HCEC 1CT (cell line): ENCODE results near the gene PPP4R4.
"Not testable (repeated sequence)": the region's sequence is repeated elsewhere in the genome, so short reads cannot be mapped to it uniquely, and the experiment has no call there.

Experiments
- DNase-seq: peaks from one replicate; pipeline ENCODE4 v3.0.0-alpha.2; 2017

PPP4R4 gene

DNA sequence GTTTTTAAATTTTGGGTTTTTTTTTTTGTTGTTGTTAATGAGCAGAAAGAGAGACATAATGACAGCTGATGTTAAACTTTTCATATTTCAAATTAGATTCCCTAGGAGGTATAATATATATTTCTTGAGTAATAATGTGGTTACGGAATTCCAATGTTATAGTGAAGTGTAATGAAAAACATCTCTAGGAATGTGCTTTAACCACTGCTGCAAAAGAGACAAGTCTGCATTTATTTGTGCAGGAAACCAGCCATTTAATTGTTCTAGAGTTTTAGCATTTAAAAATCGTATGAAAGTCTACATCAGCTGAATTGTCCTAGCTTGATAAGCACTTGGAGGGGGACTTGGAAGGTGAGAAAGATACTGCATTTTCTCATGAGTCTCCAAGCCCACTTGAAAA, 104.6 kb downstream of the PPP4R4 start:
- DNase-seq, result no peak

DNA sequence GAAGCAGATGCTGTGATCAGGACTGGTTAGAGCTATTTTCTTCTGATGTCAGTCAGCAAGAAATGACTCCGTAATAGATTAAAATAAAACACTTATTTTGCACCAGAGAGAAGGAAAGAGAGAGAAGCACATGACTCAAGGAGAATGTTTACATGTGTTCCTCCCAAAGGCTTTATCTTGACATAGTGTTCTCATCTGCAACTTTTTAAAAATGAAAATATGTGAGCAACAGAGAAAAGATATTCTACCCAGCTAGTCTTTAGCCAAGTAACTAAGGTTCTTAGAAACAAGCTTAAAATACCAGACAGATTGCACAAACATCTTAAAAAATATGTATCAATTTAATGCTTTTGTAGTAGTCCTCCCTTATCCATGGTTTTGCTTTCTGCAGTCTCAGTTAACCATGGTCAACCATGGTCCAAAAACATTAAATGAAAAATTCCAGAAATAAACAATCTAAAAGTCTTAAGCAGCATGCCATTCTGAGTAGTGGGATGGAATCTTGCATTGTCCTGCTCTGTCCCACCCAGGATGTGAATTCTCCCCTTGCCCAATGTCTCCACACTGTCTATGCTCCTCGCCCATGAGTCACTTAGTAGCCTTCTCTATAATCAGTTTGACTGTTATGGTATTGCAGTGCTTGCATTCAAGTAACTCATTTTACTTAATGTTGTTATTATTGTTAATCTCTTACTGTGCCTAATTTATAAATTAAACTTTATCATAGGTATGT, 109.0 kb downstream of the PPP4R4 start:
- no peak for DNase-seq

DNA sequence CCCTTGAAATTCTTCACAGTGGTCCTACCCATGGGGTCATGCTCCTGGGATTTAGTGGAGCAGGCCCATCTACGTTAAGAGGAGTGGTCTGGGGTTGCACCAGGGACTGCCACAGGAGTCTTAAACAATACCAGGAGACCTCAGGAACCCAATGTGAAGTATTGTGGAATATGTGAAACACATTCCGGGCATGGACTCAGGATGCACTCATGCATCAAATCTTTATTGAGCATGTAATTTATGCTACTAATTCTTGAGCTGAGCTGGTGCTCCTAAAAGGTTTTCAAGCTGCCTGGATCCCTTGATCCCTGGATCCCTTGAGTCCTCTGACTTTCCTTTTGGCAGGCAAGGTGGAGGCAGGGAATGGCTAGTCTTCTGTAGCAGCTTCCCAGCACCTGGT, 110.1 kb downstream of the PPP4R4 start:
- DNase-seq, result no peak

DNA sequence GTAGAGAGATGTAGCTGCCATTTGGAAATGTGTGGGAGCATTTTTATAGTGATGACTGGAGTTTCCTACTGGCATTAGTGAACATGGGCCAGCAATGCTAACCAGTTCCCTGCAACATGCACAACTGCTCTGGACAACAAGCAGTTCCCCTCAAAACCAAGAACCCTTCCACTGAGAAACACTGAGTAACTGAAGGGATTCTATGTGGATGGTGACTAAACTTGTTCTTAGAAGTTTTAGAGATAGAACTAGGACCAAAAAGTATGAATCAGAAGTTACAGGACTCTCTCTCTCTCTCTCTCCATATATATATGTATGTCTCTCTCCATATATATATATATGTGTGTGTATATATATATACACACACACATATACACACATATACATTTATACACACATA, 111.0 kb downstream of the PPP4R4 start:
- no peak for DNase-seq

DNA sequence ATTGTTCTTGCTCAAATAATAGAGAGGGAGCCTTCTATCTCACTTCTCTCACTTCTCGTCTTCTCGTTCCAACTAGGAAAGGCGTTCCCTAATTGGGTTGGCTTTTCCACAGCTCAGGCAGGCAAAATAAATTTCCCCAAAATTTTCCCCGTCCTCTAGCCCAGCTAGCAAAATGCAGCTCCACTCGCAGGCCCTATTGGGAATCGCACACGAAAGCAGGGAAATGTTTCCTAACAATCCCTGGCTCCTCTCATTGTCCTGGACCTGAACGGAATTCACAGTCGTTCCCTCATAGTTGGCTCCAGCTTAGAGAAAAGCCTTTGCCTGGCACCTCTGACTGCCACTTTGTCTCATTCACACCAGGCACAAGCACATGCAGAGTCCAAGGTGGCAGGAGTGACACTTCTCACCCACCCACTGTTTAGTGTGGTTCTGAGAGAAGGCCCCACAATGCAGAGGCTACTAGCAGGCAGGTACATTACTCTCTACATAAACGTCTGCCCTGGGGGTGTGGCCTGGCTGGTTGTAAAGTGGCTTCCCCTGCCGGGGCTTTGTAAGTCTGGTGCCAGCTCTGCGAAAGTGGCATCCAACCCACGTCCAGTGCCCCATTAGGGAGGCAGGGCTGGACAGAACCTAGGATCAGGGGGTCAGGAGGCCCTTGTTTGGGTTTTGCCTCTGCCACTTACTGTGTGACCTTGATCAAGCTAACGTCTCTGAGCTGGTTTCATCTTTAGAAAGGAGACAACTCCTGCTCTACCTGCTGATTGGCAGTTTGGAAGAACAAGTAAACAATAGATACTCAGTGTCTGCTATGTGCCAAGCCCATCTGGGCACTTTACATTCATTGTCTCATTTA, 114.7 kb downstream of the PPP4R4 start:
- no peak for DNase-seq

DNA sequence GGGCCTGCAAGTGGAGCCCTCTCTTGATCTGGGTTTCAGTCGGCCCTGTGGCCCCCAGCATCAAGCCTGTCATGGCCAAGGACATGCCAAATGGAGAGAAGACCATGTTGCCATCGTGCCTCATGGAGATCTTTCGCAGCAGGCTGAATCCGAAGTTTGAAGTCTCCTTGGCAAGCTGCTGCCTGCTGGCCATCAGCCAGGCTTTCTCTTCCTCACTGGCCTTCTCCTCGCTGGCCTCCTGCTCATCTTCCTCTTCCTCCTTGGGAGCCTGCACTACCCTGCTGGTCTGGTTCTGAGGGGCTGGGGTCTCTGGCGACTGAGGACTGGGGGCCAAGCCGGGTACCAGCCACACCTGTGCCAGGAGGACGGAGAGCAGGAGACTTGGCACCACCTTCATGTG, 116.1 kb downstream of the PPP4R4 start:
- no peak for DNase-seq

DNA sequence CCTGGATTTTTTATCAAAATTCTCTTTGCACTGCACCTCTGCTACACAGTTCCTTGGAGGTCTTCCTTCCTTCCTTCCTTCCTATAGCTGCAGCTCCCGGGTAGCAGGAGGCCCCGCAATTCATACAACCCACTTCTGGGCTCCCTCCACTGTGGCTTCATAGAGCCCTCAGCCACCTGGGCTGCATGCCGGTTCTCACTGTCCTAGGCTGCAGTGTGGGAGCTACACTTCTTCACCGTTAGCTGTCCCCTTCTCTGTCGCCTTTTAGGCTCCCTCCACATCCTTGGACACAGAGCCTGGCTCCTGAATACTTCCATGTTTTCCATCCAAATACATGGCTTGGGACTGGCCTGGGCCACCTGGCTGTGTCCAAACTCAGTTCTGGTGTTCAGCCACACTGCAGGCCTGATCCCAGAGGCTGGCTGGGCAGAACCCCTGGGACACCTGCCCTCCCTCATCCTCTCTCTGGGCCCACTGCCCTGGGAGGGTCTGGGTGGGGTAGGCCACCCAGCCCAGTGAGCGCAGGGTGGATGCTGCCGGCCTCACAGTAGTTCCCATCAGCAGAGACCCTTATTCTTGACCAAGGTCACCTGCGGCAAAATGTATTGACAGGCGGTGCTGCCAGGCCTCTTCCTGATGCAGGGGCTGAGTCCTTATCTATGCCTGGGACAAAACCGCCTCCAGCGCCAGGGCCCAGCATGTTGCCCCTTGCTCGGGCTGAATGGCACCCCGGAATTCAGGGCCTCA, 117.2 kb downstream of the PPP4R4 start:
- DNase-seq, result no peak

DNA sequence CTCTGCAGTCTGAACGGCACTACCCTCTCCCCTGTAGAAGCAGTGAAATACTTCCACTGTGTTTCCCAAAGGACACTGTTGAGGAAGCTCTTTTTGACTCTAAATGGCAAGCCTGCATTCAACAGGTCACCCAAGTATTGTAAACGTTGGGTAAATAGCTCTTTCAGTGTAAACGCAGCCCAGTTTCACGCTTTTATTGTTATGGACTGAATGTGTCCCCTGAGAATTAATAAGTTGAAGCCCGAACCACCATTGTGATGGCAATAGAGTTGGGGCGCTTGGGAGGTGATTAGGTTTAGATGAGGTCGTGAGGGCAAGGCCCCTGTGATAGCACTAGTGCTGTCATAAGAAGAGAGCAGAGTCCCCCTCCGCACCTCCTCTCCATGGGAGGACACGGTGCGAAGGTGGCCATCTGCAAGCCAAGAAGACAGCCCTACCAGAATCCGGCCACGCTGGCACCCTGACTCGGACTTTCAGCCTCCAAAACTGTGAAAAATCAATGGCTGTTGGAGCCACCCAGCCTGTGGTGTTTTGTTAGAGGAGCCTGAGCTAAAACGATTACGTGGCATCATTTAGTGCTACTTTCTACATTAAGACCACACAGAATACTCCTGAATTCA, 117.9 kb downstream of the PPP4R4 start:
- no peak for DNase-seq

DNA sequence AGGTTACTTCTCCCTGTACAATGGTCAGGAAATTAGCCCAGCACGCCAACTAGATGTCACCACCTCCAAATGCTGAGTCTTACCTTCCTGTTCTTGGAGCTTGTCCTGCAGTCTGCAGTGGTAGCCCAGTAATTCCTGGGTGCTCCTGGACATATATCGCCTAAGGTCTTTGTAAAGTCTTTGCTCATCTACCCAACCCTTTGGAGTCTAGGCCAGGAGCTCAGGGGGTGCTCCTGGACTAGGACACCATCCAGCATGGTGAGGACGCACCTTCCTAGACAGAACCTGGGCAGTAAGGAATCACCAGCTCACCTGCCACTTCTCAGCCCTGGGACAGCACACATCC, 118.4 kb downstream of the PPP4R4 start:
- DNase-seq, result no peak

DNA sequence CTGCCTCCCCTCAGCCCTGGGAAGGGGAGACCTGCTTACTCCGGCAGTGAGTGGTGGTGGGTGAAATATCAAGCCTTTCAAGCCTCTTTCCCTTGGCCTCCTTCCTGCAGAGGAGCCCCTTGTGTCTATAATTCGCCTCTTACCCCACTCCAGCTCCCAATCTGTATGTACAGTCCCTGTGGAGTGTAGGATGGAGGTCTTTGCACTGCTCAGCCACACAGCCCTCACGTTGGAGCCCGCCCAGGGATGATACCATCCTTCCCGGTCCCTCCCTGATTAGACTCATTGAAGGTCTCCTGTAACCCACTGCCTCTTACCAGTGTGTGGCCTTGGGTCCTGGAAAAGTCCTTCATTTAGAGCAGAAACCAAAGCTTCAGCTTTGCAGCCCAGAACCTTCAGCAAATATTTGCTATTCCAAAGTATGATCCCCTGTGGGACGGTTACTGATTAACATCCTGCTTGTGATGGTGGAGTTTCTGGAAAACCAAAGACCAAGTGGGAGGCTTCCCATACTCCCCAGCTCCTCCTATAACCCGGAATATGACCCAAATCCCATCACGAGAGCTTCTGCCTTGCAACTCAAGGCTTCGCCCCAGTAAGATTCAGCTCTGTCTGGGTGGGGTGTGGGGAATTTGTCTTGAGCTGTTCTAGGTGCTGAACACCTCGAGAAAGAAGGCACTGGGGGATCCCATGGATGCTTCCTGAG, 118.9 kb downstream of the PPP4R4 start, which contains the start of gene SERPINA10:
TSS of gene SERPINA10 (minus strand) at position 397 of the 706 bp plus-strand sequence. CDS start 2,675 bp downstream, outside the sequence.
- no peak for DNase-seq

DNA sequence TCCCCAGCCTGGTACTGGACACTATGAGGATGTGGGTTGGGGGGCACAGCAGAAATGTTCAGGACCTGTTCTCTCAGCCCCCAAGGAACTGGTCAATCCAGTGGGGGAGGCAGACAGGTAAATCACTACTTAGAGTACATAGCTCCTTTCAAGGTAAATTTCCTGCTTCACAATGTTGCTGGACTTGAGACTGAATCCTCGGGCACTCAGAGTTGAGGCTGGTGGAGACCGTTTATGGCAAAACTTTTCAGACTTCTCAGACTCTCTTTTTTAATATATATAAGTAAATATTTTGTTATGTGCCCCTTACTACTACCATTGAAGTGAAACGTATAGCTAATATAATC, 119.4 kb downstream of the PPP4R4 start:
- DNase-seq, result no peak

DNA sequence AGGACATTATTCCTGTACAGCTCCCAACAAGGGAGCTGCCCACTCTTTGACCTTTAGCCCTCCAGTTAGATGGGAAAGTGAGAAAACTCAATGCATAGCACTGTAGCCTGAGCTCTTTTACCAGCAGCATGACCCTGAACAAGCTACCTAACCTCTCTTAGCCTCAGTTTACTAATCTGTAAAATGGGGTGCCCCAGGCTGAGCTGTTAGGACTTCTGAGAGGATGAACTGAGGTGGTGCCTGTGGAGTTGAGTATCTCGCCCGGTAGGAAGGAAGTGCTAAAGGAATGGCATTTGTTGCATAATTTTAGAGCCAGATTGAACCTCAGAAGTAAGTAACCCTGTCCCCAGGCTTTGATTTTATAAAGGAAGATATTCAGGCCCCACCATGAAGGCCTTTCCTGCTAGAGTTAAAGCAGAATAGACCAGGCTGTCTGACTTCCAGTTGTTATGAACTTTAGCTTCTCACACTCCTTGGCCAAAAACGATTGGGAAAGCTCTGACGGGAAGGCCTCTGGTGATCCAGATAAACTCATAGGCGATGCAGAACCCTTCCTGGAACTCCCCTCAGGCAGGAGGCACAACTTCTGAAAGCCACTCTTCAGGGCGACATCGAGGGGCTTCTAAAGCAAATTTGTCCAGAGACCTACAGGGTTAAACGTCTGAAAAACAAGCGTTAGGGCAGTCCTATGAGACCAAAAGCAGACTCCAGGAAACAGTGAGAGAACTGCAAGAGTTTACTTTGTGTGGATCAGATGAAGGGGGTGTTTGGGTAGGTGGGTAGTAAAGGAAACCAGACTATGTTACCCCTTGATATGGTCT, 121.4 kb downstream of the PPP4R4 start:
- no peak for DNase-seq

DNA sequence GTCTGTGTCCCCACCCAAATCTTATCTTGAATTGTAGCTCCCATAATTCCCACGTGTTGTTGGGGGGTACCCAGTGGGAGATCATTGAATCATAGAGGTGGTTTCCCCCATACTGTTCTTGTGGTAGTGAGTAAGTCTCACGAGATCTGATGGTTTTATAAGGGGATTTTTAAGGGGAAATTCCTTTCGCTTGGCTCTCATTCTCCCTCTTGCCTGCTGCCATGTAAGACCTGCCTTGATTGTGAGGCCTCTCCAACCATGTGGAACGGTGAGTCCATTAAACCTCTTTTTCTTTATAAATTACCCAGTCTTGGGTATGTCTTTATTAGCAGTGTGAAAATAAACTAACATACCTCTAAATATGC, 122.0 kb downstream of the PPP4R4 start:
- DNase-seq, result not testable (repeated sequence)

DNA sequence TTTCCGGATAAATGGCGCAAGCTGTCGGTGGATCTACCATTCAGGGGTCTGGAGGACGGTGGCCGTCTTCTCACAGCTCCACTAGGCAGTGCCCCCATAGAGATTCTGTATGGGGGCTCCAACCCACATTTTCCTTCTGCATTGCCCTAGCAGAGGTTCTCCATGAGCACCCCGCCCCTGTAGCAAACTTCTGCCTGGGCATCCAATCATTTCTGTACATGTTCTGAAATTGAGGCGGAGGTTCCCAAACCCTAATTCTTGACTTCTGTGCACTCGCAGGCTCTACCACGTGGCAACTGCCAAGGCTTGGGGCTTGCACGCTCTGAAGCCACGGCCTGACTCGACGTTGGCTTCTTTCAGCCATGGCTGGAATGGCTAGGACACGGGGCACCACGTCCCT, 124.0 kb downstream of the PPP4R4 start:
- no peak for DNase-seq

DNA sequence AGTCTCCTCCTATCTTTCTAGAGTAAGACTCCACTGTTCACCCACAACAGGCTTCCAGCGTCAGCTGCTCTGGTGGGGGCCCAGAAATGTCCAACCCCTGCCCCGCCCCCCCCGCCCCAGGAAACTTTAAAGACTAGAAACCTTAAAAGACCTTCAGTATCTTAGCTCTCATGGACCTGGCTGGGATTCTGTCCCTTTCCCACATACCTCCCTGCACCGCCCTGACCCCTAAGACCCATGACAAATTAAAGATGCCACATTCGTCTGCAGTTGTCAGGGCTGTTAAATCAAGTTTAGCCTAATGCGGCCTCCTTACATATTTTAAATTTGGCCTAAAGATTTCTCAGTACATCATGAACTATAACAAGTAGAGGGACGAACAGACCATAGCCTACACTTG, 129.0 kb downstream of the PPP4R4 start:
- DNase-seq, result no peak

DNA sequence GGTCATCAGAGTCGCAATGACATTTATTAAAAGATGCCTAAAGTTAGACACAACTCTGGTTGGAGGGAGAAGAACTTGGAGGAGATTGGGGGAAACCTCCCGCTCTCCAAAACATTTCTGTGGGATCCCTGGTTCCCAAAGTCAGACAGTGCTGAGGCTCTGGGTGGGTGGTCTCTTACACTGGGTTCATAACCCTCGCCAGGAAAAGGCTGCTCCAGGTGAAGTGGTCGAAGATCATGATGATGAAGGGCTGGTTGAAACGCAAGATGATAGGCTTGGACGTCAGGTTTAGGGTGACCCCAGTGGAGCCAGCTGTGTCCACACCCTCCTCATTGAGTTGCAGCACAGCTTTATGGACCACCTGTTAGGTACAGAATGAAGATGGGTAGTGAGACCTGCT, 130.1 kb downstream of the PPP4R4 start:
- DNase-seq, result no peak

DNA sequence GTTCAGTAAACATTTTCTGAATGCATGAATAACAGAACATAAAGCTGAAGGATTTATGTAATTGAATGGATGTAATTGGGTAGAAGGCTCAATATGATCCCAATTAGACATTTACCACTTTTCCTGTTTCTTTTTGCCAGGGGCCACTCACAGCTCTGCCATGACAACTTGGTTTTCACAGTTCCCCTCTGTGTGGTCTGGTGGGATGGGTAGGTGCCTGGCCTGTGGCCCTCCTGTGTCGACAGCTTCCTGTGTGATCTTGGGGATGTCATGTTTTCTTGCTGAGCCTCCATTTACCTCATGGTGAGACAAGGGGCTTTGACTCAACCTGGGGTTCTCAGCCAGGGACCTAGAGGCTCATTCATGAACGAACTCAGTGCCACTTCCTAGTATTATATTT, 131.5 kb downstream of the PPP4R4 start:
- no peak for DNase-seq

DNA sequence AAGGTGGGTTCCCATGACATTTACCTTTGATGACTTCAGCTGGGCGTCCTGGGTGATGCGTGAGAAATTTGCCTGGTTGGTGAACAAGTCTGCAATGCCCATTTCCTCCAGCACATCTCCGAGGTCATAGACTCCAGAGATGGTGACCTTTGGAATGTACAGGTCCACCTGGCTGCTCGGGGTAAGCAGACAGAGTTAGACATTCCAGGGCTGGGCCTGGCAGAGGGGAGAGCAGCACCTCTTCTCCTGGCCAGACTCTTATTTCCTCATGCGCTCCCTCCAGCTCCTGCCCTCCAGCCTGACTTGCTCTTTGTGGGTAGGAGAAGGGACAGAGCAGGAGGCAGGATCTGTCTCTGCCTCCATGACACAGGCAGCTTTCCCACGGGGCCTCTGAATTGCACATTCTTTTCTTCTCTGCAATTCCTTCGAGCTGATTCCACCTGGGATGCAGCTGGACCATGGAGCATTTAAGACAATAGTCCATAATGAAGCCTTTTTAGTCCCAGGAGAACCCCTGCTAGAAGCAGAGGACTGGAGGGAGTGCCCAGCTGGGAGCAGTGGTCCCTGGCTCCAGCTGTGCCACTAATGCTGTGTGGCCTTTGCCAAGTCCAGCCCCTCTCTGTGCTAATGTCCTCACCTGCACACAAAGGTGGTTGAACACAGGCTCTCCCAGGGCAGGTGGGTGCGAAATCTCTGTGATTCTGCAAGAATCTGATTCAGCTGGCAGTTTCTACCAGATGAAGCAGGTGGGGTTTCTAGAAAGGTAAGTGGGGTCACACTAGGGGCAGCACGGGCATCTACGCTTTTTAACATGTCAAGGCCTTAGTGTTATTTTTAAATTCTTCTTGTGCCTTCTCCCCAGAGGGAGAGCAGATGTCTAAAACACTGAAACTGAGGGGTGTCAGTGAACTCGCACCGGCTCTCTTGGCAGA, 132.2 kb downstream of the PPP4R4 start:
- DNase-seq, result no peak

DNA sequence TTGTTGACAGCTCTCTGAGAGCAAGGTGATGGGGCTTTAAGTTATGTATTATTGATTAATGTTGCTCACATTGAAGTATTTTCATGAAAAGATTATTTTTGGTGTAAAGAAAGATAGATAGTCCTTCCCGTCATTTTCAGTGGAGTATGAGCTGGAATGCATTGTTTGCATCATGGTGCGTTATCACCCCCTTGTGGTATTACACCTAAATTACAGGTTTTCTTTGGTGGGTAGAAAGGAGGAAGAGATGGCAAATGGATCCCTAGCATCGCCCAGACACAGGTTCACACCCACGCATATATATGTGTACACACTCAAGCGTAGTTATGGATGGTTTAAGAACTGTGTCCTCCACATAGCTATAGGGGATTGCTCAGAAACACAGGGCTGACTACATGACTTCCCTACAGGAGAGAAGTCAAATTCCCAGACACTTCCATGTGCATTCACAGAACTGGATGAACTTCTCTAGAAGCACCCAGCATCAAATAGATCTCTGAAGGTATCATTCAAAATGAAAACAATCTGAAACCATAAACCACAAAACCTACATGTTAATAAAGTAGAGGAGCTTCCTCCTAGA, 133.4 kb downstream of the PPP4R4 start:
- DNase-seq, result no peak

DNA sequence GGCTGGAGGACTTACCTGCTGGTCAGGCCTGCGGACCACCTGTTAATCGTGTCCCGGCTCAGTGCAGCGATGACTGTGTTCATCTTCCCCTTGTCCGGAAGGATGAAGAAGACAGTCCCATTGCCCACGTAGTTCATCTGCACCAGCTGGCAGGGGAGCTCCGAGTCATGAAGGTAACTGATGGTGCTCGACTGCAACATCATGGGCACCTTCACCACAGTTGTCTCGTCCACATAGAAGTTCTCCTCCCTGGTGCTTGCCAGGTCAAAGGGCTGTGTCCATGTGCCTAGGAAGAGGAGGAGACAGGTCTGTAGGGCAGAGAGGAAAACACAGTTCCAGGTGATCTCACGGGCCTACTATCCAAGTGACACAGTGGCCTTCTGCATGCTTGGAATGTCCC, 135.6 kb downstream of the PPP4R4 start:
- DNase-seq, result no peak
